PC-3 (cell line): ENCODE data around the gene NCOA1. TPM values are rescaled to one million over a fixed set of nuclear protein-coding genes. Genes with fewer than 3 reads are reported as not detected.

Experiments
- ATAC-seq: fragments of 200-7000 bp; cut with Tn5 transposase; 2 replicates; pipeline ENCODE4 v1.9.1; 2020; ENCODE audit warnings: mild to moderate bottlenecking, moderate library complexity
- BruUV-seq: library from RNA; stranded (reverse); fragments of 400-500 nt; replicated peaks from 2 replicates; lab custom pipeline; 2021; lab: Mats Ljungman, UMichigan
- CTCF ChIA-PET: fragments of 300-600 bp; sonication (Branson Sonifier 250); formaldehyde crosslinking; loops from one replicate; lab custom pipeline; 2022; ENCODE audit warnings: antibody characterized with exemption; lab: Charles Lee
- POLR2A ChIA-PET: fragments of 300-600 bp; sonication (Branson Sonifier 250); formaldehyde crosslinking; loops from one replicate; lab custom pipeline; 2022; ENCODE audit warnings: antibody characterized with exemption; ENCODE audit not compliant: unreplicated experiment; lab: Charles Lee
- DNase-seq: peaks from one replicate; pipeline ENCODE4 v3.0.0-alpha.2; 2015
- H2AFZ ChIP-seq: fragments of 300-600 bp; sonication (generic); 2 replicates; pipeline ENCODE4 v1.6.0; 2016; ENCODE audit warnings: antibody characterized with exemption, low read length
- H3F3A ChIP-seq: fragments of 300-600 bp; sonication (generic); one replicate; pipeline ENCODE4 v1.6.0; 2017; ENCODE audit warnings: antibody characterized with exemption, low read length, control low read depth, mild to moderate bottlenecking; ENCODE audit not compliant: unreplicated experiment
- H3K27ac ChIP-seq: fragments of 300-600 bp; sonication (generic); 2 replicates; pipeline ENCODE4 v1.5.1; 2016; ENCODE audit warnings: mild to moderate bottlenecking, low read length
- H3K27me3 ChIP-seq: fragments of 300-600 bp; sonication (generic); 2 replicates; pipeline ENCODE4 v1.6.1; 2016; ENCODE audit warnings: low read length, mixed read lengths
- H3K36me3 ChIP-seq: fragments of 300-600 bp; sonication (generic); 2 replicates; pipeline ENCODE4 v1.6.1; 2016; ENCODE audit warnings: low read depth, mixed run types, low read length, mixed read lengths
- H3K4me1 ChIP-seq: fragments of 300-600 bp; sonication (generic); 2 replicates; pipeline ENCODE4 v1.5.1; 2016; ENCODE audit warnings: low read length; ENCODE audit not compliant: insufficient read depth
- H3K4me2 ChIP-seq: fragments of 300-600 bp; sonication (generic); 2 replicates; pipeline ENCODE4 v1.6.0; 2016; ENCODE audit warnings: low read length
- H3K4me3 ChIP-seq: fragments of 300-600 bp; sonication (generic); 2 replicates; pipeline ENCODE4 v1.5.1; 2016; ENCODE audit warnings: mild to moderate bottlenecking, low read length, mixed read lengths
- H3K79me2 ChIP-seq: fragments of 300-600 bp; sonication (generic); 2 replicates; pipeline ENCODE4 v1.6.1; 2017; ENCODE audit warnings: low read length, mixed read lengths
- H3K9ac ChIP-seq: fragments of 300-600 bp; sonication (generic); 2 replicates; pipeline ENCODE4 v1.6.0; 2016; ENCODE audit warnings: mild to moderate bottlenecking, low read length
- H3K9me2 ChIP-seq: fragments of 300-600 bp; sonication (generic); replicated peaks from 2 replicates; pipeline ENCODE4 v1.6.1; 2016; ENCODE audit warnings: mixed run types, low read length, mixed read lengths
- H3K9me3 ChIP-seq: fragments of 300-600 bp; sonication (generic); 2 replicates; pipeline ENCODE4 v1.6.1; 2016; ENCODE audit warnings: low read length, mixed read lengths
- H4K20me1 ChIP-seq: fragments of 300-600 bp; sonication (generic); 2 replicates; pipeline ENCODE4 v1.6.1; 2016; ENCODE audit warnings: low read length, mixed read lengths
- EZH2 ChIP-seq: fragments of 300-600 bp; sonication (generic); IDR thresholded peaks from one replicate; pipeline ENCODE4 v1.6.1; 2017; ENCODE audit warnings: antibody characterized with exemption, mild to moderate bottlenecking, low read length; ENCODE audit not compliant: unreplicated experiment
- EZH2phosphoT487 ChIP-seq: fragments of 300-600 bp; sonication (generic); IDR thresholded peaks from 2 replicates; pipeline ENCODE4 v1.6.1; 2018; ENCODE audit warnings: mild to moderate bottlenecking, antibody characterized with exemption, low read length, borderline replicate concordance
- intact Hi-C: fragments of 100-400 bp; cut with micrococcal nuclease; formaldehyde crosslinking; loops from 2 replicates; pipeline ENCODE4 v1.9.0; 2023
- total RNA-seq: library from RNA; depleted of rRNA; stranded (reverse); fragments of >200 nt; gene quantifications from 2 replicates; pipeline ENCODE4 v1.2.3, GENCODE V29; 2014
- TF ChIP-seq, protein P1 (sequence below): fragments of 300-600 bp; sonication (generic); conservative IDR thresholded peaks from 2 replicates; pipeline ENCODE4 v1.5.1; 2017; ENCODE audit warnings: antibody characterized with exemption, low read depth, mild to moderate bottlenecking, low read length

The NCOA1 gene
- total RNA-seq, 1 experiment from 2014 or later: 7.5 TPM

DNA sequence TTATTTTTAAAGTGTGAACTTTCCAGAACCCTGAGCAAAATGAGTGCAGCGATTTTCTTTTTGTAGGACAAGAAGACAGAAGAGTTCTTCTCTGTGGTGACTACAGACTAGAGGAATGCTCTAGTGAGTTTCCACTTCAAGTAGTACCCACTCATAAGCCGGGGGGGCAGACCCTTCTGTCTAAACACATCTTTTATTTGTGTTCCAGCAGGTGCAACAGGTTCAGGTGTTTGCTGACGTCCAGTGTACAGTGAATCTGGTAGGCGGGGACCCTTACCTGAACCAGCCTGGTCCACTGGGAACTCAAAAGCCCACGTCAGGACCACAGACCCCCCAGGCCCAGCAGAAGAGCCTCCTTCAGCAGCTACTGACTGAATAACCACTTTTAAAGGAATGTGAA, 277.0 kb downstream of the NCOA1 start:
- Histone ChIP-seq H3K9me3 (no peaks in the 10 kb centered on the region), H3K4me3 (no peak overlapping the region), H4K20me1 (no peaks in the 10 kb centered on the region), H3F3A (no peaks in the 10 kb centered on the region), H3K27me3 (no peaks in the 10 kb centered on the region), H3K79me2 (no peaks in the 10 kb centered on the region), H3K4me1 (no peaks in the 10 kb centered on the region), H3K9me2 (no peaks in the 10 kb centered on the region), H3K27ac (no peak overlapping the region), H3K36me3 (no peaks in the 10 kb centered on the region), H2AFZ (no peak overlapping the region), H3K4me2 (no peak overlapping the region), H3K9ac (no peak overlapping the region)
- DNase-seq: no peak
- no peak for ATAC-seq
- intact Hi-C loops: no loop called here
- no peak for TF ChIP-seq EZH2
- TF ChIP-seq, protein P1, sequence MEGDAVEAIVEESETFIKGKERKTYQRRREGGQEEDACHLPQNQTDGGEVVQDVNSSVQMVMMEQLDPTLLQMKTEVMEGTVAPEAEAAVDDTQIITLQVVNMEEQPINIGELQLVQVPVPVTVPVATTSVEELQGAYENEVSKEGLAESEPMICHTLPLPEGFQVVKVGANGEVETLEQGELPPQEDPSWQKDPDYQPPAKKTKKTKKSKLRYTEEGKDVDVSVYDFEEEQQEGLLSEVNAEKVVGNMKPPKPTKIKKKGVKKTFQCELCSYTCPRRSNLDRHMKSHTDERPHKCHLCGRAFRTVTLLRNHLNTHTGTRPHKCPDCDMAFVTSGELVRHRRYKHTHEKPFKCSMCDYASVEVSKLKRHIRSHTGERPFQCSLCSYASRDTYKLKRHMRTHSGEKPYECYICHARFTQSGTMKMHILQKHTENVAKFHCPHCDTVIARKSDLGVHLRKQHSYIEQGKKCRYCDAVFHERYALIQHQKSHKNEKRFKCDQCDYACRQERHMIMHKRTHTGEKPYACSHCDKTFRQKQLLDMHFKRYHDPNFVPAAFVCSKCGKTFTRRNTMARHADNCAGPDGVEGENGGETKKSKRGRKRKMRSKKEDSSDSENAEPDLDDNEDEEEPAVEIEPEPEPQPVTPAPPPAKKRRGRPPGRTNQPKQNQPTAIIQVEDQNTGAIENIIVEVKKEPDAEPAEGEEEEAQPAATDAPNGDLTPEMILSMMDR: no peak
- TF ChIP-seq EZH2phosphoT487: no peak
- no TSS peak for BruUV-seq
- CTCF ChIA-PET: no interaction called here
- POLR2A ChIA-PET: no interaction called here

DNA sequence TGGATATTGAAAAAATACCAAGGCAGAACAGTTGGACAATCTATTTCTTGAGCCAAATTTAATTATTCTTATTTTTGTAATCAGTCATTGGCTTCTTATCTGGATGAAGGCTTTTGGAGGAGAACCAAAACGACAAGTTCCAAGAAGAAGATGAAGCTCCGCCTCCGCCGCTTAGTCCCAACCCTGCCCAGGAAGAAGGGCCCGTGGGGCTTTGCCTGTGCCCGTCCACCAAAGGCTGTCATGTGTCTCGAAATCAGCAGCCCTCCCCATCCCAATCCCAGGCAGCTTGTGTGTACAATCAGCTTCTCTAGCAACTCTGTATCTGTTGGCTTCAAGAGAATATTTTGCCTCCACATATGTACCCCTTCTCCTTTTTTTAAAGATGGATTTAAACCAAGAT, 277.5 kb downstream of the NCOA1 start:
- CTCF ChIA-PET: no interaction called here
- ATAC-seq: no peak

DNA sequence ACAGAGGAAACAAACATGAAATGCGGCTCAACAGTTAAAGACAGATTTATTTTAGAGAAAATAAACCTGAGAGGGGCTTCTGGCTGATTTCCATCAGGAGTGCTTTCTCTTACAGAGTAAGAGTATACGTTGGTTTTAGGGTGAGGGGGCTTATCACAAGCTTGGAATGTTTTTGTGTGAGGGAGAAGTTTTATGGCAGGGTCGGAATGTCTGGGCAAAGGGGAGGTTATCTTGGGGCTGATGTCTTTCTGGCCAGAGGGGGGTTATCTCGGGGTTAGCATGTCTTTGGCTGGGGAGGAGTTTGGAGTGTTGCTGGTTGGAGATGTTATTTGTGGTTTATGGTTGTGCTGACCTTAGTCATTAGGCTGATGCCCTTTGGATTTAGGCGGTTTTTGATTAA, 280.0 kb downstream of the NCOA1 start:
- CTCF ChIA-PET: no interaction called here
- H3F3A ChIP-seq: no peaks in the 10 kb centered on the region
- no TSS peak for BruUV-seq

More for the DNA sequence above, 277.5 kb downstream of the NCOA1 start:
- H4K20me1 ChIP-seq: no peaks in the 10 kb centered on the region
- TF ChIP-seq EZH2 (no peak), EZH2phosphoT487 (no peak)
- TF ChIP-seq, protein P1: no peak
- intact Hi-C loops: no loop called here
- no peak overlapping the region for H3K4me3 ChIP-seq
- no peaks in the 10 kb centered on the region for H3K9me2 ChIP-seq
- no peak overlapping the region for H2AFZ ChIP-seq
- no TSS peak for BruUV-seq
- H3K79me2 ChIP-seq: no peaks in the 10 kb centered on the region
- H3K4me2 ChIP-seq: no peak overlapping the region
- H3K4me1 ChIP-seq: no peaks in the 10 kb centered on the region
- POLR2A ChIA-PET: interaction anchor here (0.7 kb wide), 1 partner anchor 89 kb away, joined by 4 read pairs; no protein-coding TSS in a partner anchor
- no peaks in the 10 kb centered on the region for H3K36me3 ChIP-seq
- no peak overlapping the region for H3K27ac ChIP-seq
- no peak overlapping the region for H3K9ac ChIP-seq
- H3K27me3 ChIP-seq: no peaks in the 10 kb centered on the region
- H3F3A ChIP-seq: no peaks in the 10 kb centered on the region
- no peak for DNase-seq
- H3K9me3 ChIP-seq: no peaks in the 10 kb centered on the region

More for the DNA sequence above, 280.0 kb downstream of the NCOA1 start:
- POLR2A ChIA-PET: no interaction called here
- no peaks in the 10 kb centered on the region for H3K36me3 ChIP-seq
- H3K9me2 ChIP-seq: no peaks in the 10 kb centered on the region
- H3K9me3 ChIP-seq: no peaks in the 10 kb centered on the region
- TF ChIP-seq, protein P1: no peak
- TF ChIP-seq EZH2 (no peak), EZH2phosphoT487 (no peak)
- no peaks in the 10 kb centered on the region for H3K4me1 ChIP-seq
- H4K20me1 ChIP-seq: no peaks in the 10 kb centered on the region
- no peaks in the 10 kb centered on the region for H3K79me2 ChIP-seq
- H3K4me3 ChIP-seq: no peak overlapping the region
- no peak for ATAC-seq
- H2AFZ ChIP-seq: no peak overlapping the region
- H3K27me3 ChIP-seq: no peaks in the 10 kb centered on the region
- no peak overlapping the region for H3K4me2 ChIP-seq
- H3K27ac ChIP-seq: no peak overlapping the region
- H3K9ac ChIP-seq: no peak overlapping the region
- DNase-seq: no peak
- intact Hi-C loops: no loop called here
